HG02981 (cell line): ENCODE results near the gene ATP11A.
A peak's percentile ranks its signal among the peaks of the same experiment; 100 is the strongest.

Source experiments
- ATAC-seq: cut with Tn5 transposase; IDR thresholded peaks from one replicate; pipeline ENCODE4 v1.9.1; 2021; ENCODE audit warnings: mild to moderate bottlenecking, moderate library complexity; ENCODE audit not compliant: unreplicated experiment

The ATP11A gene

DNA sequence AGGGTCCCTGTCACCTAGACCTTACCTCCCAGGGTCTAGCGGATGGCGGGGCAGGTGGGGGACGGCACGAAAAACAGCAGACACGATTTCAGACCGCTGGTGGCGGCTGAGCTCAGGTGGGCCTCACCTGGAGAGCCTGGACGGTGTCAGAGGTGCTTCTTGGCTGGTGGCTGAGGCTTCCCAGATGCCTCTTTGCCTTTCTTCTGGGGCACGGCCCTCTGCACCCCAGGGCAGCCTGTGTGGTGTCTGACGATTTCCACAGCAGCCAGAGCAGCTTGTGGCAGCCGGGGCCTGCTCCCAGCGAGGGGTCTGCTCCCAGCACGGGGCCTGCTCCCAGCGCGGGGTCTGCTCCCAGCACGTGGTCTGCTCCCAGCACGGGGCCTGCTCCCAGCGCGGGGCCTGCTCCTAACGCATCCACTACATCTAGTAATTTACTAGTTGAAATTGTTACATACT lies 66.7 kb downstream of the ATP11A start:
- no peak for ATAC-seq

DNA sequence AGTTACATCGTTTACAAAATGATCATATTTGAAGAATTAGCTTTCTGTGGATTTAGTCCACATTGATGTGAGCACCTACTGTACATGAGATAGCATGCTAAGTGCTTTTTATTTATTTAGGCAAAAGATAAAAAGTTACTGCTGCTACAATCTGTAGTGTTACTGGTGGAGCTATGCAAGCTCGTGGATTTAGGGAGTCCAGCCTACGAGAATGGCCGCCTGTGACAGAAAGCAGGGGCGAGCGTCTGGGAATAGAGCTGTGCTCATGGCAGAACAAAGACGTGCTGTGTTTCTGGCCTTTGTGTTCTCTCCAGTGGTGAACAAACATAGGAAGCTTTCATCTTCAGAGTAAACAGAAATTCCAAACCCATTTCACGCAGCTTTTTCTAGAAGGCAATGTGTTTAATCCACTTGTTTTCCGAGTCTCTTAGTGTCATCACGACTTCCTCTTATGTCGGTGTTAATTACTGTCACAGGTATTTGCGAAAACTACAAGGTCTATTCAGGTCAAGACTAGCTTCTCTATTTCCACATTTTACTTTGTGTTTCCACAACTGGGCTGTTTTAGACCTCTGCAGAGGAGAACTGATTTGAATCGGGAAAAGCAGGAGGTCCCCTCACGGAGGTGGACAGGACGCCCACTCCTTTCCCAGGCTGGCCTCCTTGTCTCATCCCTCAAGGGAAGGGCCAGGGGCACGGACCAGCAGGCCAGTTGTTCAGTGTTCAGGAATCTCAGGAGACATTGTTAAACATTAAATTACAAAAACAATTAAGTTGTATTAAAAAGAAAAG lies 67.3 kb downstream of the ATP11A start:
- ATAC-seq, result no peak

DNA sequence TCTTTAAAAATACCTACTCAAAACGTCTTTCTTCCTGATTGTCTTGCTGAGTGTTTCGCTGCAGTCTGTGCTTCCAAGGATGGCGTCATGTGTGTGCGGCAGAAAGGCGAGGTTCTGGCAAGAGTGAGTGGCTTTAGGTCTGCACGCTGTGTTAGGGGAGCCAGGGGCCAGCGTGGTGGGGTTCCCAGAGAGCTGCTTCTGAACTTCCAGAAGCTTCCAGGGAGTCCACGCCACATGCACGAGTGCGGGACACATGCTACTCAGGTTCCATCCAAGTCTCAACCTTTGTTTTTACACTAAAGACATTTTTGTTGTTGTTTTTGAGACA lies 67.9 kb downstream of the ATP11A start:
- no peak for ATAC-seq

DNA sequence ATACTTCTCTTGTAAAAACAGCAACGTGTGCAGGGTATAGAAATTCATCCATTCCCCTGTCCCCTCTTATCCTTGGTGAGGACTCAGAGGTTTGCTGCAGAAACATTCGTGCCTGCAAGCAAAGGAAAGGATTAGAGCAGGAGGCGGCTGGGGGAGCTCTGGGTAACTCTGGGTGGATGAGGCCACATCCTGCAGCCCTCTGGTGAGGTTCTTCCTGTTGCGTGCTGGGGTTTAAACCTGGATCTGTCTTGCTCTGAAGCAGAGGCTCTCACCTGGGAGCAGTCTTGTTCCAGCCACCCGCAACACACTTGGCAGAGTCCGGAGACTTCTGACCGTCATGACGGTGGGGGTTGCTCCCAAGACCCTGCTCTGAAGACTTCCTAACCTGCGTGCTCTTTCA lies 69.2 kb downstream of the ATP11A start:
- no peak for ATAC-seq

DNA sequence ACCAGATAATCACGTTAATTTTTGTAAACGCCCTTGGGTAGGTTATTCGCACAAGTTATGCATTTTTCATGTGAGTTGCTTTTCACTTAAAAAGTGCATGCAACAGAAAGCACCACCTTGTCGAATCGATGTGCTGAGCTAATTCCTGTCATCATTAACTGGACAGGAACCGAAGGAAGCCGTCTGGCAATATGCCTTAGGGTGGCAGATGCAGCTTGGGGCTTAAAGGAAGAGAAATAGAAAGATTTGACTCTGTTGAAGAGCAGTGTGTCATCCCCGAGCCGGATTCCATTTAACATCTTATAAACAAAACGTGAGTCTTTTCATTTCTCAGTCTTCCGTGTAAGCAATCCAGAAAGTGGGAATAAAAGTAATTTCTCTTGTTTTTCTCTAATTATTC lies 70.0 kb downstream of the ATP11A start:
- ATAC-seq, result no peak

DNA sequence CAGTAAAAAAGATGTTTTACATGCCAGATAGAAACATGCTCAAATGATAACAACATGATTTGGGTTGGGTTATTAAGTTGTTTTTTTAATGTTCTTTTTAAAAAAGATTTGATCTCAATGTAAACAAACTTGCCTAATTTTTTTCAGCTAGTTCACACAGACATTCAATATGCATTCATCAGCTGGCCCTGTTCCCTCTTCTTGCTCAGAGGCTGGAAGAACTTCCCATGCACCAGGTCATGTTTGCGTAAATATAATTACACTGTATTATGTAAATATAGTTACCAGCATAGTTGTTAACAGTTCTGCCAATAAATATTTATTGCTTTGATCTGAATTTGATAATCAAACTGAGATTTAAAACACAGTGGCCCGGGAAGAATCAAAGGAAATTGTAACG lies 70.6 kb downstream of the ATP11A start:
- no peak for ATAC-seq

DNA sequence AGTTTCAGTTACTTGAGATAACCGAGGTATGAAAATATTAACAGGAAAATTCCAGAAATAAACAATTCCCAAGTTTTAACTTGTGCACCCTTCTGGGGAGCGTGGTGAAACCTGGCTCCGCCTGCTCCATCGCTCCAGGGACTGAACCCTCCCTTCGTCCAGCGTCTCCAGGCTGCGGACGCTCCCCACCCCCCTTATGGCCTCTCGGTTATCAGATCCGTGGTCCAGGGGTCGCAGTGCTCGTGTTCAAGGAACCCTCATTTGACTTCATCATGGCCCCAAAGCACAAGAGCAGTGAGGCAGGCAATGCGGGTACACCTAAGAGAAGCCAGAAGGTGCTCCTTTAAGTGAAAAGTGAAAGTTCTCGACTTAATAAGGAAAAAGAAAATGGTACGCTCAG lies 71.1 kb downstream of the ATP11A start:
- no peak for ATAC-seq

DNA sequence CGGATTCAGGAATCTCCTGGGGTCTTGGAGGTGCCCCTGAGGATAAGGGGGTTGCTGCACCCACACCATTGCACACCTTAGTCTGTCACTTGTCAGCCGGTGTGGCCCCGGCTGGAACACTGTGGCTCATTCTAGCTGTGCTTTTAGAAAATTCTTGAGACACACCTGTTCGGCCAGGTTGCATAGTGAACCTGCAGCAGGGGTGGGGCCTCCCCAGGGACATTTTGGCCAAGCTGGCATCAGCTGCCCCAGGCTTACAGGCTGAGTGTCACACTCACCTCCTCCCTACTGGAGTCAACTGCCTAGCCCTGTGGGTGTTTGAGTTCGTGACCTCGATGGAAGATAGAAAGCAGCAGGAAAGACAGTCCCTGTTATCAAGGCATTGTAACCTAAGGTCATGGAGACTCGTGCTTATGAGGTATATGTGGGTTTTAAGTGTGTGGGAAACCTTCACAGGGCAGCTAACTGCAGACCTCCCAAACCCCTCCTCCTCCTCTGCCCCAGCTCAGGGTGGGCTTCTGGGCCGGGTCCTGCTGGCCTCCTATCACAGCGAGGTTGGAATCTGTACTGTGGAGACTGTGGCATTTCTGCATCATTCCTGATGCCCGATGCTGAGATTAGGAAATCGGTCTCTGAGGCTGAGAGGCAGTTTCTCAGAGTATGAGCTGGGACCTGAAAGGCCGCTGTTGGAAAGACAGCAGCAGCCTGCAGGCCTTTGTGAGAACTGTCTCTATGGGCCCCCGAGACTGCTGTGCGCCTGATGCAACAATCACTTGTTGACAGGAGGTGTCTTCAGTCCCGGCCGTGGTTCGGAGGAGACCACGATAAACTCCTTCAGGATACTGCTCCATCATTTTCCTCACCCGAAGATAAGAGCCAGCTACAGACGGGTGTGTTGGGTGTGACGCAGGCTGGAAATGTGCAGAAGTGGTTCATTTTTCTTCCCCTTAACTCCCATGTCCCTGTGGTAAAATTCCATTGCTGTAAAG lies 72.2 kb downstream of the ATP11A start:
- ATAC-seq, result no peak

DNA sequence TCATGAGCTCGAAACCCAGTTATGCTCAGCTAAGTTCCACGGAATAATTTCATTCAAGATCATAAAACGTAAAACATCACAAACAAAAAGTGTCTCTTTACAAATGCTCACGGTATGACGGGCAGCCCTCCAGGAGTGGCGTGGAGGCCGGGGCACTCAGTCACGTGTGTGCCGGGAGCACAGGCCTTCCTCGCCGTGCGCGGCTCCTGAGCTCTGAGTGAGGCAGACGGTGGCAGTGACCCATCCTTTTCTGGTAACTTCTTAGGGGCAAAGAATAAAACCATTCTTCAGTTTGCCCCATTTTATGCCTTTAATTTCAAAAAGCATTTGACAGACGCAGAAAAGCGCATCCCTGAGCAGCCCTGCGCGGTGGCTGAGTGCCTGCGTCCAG lies 72.8 kb downstream of the ATP11A start:
- ATAC-seq, result no peak

DNA sequence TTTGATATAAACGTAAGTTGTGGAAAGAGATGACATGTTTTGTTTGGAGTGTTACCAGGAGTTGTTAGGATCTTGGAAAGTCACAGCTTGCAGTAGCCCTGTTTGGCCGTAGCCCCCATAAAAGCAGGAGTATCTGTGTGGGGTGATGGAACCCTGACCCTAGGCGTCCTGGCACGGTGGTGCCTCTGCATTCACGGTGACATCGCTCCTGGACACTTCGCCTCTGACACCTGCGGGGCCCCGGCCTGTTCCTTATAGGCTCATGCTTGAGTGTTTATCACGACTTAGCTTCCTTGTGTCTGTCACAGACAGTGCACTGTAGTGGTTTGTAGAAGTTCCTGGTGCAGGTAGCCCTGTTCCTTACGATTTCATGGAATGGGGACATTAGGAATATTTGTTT lies 74.2 kb downstream of the ATP11A start:
- no peak for ATAC-seq

DNA sequence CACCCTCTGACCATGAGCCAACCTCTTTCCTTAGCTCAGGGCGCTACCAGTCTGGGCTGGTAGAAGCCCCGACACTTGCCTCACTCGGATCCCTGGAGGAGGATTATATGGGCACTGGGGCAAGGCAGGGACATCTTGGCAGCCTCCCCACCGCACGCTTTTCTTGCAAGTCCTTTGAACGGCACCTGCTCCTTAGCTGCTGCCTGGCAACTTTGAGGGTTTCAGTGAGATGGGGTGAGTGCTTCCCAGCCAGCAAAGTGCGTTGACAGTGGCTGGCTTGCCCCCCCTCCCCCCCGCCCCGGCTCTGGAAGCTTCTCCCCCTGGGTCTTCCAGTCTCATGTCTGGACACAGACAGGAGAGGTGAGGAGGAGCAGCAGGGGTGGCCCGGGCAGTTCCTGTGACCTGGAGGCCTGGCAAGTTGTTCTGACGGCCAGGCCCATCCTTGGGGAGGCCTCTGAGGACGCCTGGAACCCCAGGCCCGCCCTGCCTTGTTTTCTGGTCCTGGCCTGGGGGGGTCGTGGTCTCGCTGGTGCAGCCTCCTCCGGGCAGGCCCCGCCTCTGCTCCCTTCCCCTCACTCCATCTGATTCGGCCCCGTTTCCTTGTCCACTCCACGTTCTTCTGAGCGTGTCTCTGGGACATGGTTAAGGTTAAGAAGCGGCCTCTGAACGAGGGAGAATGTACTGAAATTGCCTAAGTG lies 75.2 kb downstream of the ATP11A start:
- ATAC-seq, result no peak

DNA sequence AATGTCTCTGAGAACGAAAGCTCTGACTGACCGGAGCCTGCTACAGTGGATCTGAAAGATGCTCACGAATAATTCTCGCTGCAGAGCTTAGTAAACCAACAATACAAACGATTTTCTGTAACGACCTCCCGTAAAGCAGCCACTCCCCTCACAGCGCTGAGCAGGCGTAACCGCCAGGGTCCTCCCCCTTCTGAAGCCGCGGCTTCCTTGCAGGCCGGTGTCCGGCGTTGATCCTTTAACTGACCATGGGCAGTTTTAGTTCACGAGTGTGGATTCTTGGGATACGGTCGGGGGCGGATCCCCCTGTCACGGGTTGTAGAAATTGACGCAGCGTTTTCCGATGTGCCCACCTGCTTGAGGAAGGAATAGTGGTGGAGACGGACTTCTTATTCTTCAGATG lies 75.9 kb downstream of the ATP11A start:
- ATAC-seq, result no peak

DNA sequence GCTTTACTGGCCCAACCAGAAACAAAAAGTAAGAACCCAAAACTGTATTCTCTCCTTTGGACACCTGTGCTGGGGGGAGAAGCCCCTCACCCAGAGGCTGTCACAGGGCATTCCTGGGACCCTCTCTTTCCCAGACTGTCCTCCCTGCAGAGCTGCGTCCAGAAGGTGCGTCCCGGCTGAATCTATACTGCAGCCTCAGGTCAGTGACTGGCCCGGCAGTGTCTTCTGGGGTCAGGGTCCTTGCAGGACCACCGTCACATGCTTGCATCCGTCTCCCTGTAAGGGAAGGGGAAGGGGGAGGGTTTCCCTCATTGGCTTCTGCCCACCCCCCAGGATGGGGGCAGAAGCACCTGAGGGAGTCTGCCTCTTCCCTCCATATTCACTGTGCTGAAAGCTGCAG lies 76.5 kb downstream of the ATP11A start:
- no peak for ATAC-seq

DNA sequence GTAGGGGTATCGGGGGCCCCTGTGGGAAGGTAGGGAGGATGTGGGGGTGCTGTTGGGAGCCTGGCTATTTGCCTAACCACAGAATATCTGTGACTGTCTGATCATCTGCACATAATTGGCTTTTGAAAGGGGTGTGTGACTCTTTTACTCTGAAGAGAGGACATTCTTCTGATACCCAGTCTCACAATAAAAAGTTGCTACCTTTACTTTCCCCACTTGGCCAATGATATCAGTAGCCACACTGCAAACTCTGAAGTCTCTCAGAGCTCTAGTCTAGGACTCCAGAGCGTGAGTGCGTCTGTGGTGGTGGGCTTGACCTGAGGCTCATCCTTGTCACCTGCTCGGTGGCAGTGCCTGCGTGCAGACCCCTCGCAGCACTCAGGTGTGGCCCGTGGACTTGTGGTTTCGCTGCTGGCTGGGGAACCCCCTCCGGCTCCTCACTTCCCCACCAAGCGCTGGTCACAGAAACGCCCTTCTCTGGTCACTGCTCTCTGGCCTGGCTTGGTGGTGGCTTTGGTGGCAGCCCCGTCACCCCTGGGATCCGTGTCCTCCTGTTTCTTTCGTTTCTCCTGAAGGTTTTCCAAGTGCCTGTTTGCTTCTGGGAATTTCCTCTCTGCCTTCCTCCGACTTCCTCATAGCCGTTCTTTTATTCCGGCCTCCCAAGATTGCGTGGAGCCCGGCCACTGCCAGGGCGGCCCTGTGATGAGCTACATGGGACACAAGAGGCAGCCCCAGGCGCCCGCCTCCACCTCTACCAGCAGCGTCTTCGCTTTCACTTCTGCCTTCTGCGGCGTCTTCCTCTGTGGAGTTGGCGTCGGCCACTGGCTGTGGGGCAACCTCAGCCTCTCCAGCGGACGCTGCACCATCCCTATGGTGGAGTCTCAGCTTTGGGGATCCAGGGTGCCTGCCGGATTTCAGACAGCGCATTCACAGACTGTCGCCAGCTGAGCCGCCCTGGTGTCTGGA lies 78.0 kb downstream of the ATP11A start:
- peak; percentile 69 for ATAC-seq

DNA sequence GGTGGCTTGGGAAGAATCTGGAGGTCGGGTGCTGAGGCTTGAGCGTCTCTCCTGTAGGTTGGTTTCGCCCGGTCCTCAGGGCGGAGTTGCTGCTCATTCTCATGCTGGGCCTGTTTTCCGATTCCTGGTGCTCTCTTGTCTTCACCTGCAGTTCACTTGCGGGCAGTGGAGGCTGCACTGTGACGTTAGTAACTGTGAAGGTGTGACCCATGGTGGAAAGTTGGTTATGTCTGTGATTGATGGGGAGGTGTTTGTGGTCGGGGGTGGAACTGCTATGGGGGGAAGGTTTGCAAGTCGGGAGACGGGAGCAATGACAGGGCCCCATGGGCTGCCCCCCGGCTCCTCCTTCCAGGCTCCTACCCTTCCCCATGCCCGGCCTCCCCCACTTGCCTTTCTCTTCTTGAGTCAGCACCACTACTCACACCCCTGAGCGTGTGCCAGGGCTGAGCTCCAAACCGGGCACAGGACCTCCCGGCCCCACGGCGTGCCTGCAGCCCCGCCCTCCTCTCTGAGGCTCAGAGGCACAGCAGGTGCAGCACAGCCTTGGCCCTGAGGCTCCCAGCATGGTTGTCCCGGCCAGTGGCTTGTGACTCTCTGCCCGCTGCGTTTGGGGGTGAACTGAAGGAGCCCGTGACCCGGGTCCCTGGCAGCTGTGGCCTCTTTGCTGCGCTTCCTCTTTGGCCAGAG lies 79.1 kb downstream of the ATP11A start:
- no peak for ATAC-seq

DNA sequence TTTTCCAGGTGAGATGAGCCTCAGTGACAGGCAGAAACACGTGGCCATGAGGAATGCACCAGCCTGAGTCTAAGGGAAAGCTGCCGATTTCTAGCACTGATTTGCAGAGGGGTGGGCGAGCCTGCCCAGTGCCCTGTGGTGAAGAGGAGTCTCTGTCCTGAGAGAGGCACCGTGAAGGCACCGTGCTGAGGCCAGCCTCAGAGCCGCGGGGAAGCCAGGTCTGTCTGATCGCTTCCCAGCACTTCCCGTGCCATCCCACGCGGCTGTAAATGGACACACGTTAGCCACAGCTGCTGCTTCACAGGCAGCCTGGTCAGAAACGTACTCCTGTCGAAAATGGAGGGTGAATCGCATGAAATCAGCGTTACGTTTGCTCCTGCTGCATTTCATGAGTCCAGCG lies 79.8 kb downstream of the ATP11A start:
- no peak for ATAC-seq

DNA sequence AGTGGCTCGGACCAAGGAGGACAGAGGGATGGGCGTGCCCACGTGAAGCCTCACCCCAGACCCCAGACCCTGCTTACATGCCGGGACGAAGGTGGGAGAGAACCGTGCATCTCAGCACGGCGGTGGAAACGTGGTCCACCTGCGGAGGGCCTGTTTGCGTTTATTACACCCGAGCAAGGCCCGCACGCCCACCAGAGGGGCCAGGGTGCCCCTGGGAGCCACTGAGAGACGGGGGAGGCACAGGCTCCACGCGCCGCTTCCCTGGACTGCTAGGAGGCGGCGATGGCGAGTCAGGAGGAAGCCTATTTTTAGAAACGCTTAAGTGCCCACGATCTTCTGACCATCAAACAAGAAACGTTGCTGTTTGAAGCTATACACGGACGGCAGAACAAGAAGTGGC lies 80.7 kb downstream of the ATP11A start:
- no peak for ATAC-seq

DNA sequence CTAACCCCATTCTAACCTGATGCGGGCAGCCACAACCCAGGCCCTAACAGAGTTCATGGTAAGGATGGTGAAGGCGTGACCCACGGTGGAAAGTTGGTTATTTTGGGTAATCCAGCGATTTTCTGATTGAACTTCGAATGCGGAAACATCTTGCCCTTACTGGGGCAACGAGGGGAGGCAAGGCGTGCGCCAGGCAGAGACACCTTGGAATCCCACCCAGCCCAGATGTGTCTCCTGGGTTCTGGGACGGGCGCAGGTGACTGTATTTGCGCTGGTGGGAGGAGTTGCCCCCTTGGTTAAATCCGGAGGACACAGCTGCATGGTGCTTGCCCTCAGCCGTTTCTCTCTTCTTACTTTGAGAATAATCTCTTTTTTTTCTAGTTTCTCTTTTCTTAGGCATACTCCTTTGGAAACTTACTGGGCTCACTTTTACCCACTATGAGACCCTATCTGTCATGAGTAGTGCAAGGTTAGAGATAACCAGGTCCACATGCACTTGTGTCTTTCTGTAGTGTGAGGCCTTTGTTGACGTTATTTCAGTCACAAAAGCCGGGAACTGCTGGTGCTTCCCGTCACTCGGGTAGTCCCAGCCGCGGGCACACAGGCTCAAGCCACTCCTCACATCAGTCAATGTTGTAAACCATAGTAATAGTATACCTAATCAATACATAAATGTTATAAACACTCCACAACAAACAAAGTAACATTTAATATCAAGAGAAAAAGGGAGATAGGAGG lies 81.5 kb downstream of the ATP11A start:
- no peak for ATAC-seq

DNA sequence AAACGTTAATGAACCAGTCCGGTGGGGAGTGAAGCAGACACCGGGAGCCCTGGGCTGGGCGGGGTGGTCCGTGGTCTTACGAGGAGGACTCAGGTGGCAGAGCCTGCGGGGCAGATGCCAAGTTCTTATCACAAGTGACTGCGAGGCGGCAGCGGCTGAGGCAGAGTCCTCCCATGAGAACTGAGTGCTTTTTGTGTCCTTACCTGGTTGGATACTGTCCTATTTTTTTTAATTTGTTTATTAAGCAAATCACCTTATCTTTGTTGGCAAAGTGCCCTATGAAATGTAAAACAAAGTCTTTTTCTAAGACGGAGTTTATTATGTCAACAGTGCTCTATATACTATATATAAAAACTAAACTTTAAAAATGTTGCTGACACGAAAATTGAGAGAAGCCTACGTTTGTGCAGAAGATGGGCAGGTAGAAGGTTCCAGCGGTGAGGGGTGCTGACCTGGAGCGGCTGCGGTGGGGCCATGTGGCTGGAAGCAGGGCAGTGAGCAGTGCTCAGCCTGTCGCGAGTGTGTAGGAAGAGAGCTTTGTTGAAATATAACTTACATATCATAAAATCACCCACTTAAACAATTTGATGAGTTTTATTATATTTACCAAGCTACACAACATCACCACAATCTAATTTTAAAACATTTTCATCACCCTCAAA lies 82.2 kb downstream of the ATP11A start:
- ATAC-seq, result no peak
